ENCODE measurements around the gene ATP10A.

GRCh38 chr15:25667829-25668228 lies 195.3 kb downstream of the ATP10A start:
- TF ChIP-seq, protein P1, sequence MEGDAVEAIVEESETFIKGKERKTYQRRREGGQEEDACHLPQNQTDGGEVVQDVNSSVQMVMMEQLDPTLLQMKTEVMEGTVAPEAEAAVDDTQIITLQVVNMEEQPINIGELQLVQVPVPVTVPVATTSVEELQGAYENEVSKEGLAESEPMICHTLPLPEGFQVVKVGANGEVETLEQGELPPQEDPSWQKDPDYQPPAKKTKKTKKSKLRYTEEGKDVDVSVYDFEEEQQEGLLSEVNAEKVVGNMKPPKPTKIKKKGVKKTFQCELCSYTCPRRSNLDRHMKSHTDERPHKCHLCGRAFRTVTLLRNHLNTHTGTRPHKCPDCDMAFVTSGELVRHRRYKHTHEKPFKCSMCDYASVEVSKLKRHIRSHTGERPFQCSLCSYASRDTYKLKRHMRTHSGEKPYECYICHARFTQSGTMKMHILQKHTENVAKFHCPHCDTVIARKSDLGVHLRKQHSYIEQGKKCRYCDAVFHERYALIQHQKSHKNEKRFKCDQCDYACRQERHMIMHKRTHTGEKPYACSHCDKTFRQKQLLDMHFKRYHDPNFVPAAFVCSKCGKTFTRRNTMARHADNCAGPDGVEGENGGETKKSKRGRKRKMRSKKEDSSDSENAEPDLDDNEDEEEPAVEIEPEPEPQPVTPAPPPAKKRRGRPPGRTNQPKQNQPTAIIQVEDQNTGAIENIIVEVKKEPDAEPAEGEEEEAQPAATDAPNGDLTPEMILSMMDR (conservative IDR thresholded peaks at IDR 0.05), result no peak
- no peak for TF ChIP-seq ZFX (IDR thresholded peaks at IDR 0.05)
